ENCODE data around the gene PLEKHA6. TPM values are rescaled to one million over a fixed set of nuclear protein-coding genes. Genes with fewer than 3 reads are reported as not detected.

The PLEKHA6 gene
- total and polyA plus RNA-seq, 2 of the 4 experiments (the other 2 are of a cell fraction): 8.2 to 19.9 TPM

- no peak overlapping the region for H4K5ac ChIP-seq (ENCODE audit: low read depth, low read length)
- H4K20me1 ChIP-seq (ENCODE audit: insufficient read depth, low read length): no peaks in the 10 kb centered on the region
- no peaks in the 10 kb centered on the region for H3K36me3 ChIP-seq (ENCODE audit: control insufficient read depth, insufficient read depth, low read length)
- no peak overlapping the region for H2BK5ac ChIP-seq (ENCODE audit: low read depth, low read length, poor library complexity, severe bottlenecking)
- H3K9me3 ChIP-seq (ENCODE audit: control insufficient read depth, insufficient read depth, low read length): no peaks in the 10 kb centered on the region
- no peak overlapping the region for H3K4me2 ChIP-seq (ENCODE audit: low read depth, low read length)
- H3K9me1 ChIP-seq (ENCODE audit: insufficient read depth, low read length): no peaks in the 10 kb centered on the region
- H3K14ac ChIP-seq (replicated peaks; ENCODE audit: low read depth, low read length): no peak overlapping the region
- no peak overlapping the region for H2BK120ac ChIP-seq (ENCODE audit: low read depth, low read length)
- POLR2A ChIA-PET (ENCODE audit: unreplicated experiment): no interaction called here
- no peak overlapping the region for H4K91ac ChIP-seq (ENCODE audit: insufficient read depth, low read depth, low read length)
- no peak overlapping the region for H3K56ac ChIP-seq (ENCODE audit: extremely low read depth, insufficient read depth, low read length)
- no peak overlapping the region for H2AFZ ChIP-seq (replicated peaks; ENCODE audit: low read length, poor library complexity)
- H3K9ac ChIP-seq (ENCODE audit: low read depth, low read length): no peak overlapping the region
- TF ChIP-seq RCOR1 (IDR thresholded peaks at IDR 0.05; ENCODE audit: insufficient replicate concordance, low read length): no peak
- TF ChIP-seq POLR2A (IDR thresholded peaks at IDR 0.05; ENCODE audit: low read depth, low read length): no peak
- no peak overlapping the region for H2BK15ac ChIP-seq (ENCODE audit: low read depth, low read length)
- no peak overlapping the region for H3K27ac ChIP-seq (ENCODE audit: insufficient read depth, low read length)
- H3K4ac ChIP-seq (ENCODE audit: low read depth, low read length): no peak overlapping the region
- no CpG with 5 or more reads among the region's 10 CpGs for WGBS, 2 experiments (ENCODE audit: extremely low coverage in 2 of 2, insufficient read length in 1 of 2)
- no peak overlapping the region for H3K4me3 ChIP-seq (ENCODE audit: insufficient read depth, low read depth, low read length)
- no peak overlapping the region for H2BK20ac ChIP-seq (ENCODE audit: low read depth, low read length)
- H4K8ac ChIP-seq (ENCODE audit: low read depth in 2 of 2, low read length in 2 of 2): no peak overlapping the region
- H2AK9ac ChIP-seq (replicated peaks; ENCODE audit: low read depth, low read length, poor library complexity): no peak overlapping the region
- in situ Hi-C loops (cut with MboI; ENCODE audit: low sequenced_read_pairs) (loop anchor here (10.0 kb wide), 1 partner anchor 503 kb away; the partner anchor contains the start of gene SNRPE), dilution Hi-C loops (cut with HindIII; ENCODE audit: low sequenced_read_pairs, unreplicated experiment) (no loop called here), intact Hi-C loops (cut with micrococcal nuclease) (no loop called here)
- CTCF ChIA-PET: no interaction called here
- no TSS peak for BruUV-seq (replicated peaks)
- H2AK5ac ChIP-seq (ENCODE audit: low read depth, low read length): no peak overlapping the region
- no peak overlapping the region for H3K23ac ChIP-seq (ENCODE audit: low read depth, low read length)
- peaks cover 4% of the 10 kb centered on the region for H3K4me1 ChIP-seq (ENCODE audit: control insufficient read depth, insufficient read depth, low read length)
- H3K79me1 ChIP-seq (ENCODE audit: low read depth in 1 of 2, low read length in 2 of 2): no peaks in the 10 kb centered on the region
- no peak for ATAC-seq (ENCODE audit: low read depth)
- DNase-seq: no peak
- H3K27me3 ChIP-seq (ENCODE audit: control insufficient read depth, insufficient read depth, low read length): peaks cover 39% of the 10 kb centered on the region
- H3K18ac ChIP-seq (ENCODE audit: low read depth, low read length): no peak overlapping the region
These were observed 8.2 kb upstream of the PLEKHA6 start for GRCh38 chr1:204367956-204368355.

Measured in IMR-90 (cell line).